GM15510 (cell line): ENCODE data around the gene A3GALT2.

Source experiments
- POLR2A ChIP-seq: IDR thresholded peaks from 3 replicates; pipeline ENCODE4 v1.6.1; 2011; ENCODE audit warnings: borderline replicate concordance; ENCODE audit not compliant: insufficient read length; ENCODE audit errors: extremely low read depth

A3GALT2 gene

DNA sequence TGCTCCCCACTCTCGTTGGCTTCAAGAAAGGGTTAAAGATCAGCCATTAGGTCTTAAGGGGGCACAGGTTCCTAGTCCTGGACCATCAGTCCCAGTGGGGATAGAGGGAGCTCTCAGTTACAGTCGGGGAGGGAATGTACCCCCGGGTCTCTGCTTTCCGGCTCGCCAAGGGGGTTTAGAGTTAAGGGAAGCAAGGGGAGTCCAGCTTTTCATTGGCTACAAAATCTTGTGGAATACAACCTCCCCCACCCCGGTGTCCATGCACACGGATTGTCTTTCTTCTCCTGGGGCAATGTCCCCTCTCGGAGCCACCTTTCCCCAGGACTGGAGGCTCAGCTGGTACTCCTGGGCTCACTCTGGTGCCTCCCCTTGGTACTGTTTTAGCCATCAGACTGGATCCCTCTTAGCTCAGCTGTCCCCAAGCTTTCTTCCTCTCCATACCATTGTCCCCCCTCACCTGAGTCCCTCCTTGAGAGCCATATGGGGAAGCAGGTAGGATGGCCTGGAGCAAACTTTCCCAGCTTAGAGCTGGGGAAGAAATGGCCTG is at the start of gene A3GALT2:
Gene A3GALT2, minus strand, starts transcription at position 480 of the 547 bp plus-strand sequence. Its CDS starts 0 bp downstream, at position 480.
- TF ChIP-seq POLR2A, result no peak

DNA sequence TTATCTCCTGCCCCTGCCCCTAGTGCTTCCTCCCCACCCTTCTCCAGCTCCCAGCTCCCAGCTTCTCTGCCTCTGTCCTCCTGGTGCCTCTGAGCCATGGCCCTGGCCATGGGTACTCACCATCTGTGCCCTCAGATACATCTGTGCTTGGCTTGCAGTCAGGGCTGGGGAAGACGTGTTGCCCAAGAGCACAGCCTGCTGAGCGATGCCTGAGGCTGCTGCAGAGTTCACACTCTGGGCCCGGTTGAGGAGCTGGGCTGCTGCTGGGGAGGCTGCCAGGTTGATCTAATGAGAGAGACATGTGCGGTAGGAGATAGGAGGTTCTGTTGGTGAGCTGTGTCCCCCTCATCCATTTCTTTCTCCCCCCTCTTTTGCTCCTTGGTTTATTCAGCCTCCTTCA is 49.4 kb upstream of the A3GALT2 start:
- no peak for TF ChIP-seq POLR2A

DNA sequence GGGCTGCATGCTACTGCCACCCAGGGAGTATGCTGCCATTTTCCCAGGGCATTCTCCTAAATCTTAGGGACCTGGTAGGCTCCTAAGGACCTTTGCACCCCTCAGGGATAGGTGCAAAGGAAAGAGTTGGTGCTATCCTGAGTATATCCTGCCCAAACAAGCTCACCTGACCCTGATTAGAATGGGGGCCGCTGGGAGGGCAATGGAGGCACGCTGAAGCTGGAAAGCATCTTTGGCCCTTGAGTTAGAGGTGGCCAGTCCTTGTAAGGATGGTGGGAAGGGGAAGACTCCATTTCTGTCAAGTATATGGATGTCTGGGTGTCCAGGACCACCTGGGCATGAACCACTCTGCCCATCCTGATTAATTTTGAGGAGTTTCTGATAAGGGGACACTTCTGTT is 48.9 kb upstream of the A3GALT2 start:
- TF ChIP-seq POLR2A, result no peak

DNA sequence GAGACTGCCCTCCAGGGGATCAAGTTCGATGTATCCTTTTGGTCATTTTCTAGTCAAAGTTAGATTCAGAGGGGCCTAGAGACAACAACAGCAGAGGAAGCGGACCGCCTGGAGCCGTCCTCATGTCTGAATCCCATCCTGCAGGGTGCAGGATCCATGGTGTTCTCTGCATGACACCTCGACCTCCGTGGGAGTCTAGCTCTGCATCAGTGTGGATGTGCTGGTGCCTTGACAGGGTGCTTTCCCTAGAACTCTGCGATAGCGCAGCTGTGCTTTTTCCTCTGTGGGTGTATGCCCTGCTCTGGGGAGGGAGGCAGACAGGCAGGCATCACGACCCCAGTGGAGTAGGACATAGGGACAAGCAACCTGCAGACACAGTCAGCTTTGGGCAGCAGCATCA is 48.2 kb upstream of the A3GALT2 start:
- TF ChIP-seq POLR2A, result no peak

DNA sequence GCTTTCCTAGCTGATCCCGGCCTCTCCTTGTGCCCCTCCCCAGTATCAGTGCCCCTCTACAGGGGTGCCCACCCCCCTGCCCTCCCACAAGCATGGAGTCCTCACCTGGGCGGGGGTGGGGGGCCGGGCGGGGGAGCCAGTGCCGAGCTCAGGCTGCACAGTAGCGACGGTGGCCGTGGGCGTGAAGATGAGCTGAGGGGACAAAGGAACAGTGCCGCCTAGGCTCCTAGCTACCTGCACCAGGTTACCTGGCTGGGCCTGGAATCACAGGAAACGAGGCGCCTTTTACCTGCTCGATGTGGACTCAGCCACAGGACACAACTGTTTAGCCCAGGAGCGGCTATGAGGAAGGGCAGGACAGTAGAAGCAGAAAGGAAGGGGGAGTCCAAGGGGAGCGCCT is 47.5 kb upstream of the A3GALT2 start:
- TF ChIP-seq POLR2A, result no peak

DNA sequence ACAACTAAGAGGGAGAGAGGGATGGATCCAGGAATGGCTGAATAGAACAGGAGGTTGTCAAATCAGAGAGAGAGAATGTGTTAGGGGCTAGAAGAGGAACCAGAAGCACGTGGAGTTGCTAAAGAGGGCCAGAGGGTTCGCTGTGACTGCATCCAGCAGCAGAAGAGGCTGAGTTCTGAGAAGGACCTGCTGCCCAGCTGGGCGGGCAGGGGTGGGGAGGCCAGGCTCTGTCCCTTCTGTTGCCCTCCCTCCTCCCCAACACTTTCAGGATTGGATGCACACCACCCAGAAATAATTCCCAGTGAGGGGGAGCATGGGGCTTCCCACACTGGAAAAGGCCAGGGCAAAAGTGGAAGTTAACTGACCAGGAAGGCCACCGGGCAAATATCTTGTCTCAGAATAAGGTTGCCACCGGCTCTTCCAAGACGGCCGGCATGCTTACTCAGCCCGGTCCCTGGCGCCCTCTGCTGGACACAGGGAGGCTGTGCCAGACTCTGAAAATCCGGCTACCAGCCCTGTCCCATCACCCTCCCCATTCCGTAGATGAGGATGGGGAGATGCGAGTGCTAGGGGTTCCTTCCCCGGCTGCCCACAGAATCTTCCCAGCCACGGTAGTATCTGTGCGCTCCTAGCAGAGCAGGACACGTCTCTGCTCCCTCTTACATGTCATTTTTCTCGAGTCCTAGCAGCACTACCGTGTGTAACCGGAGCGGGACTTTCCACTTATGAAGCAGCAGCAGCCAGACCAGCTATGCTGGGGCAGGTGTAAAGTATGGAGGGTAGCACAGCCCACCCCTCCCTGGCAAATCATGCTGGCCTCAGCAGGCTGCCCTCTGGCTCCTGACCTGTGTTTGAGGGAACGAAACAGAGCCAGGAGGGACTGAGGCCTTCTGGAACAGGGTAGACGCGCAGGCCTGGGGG is 46.8 kb upstream of the A3GALT2 start:
- TF ChIP-seq POLR2A, result no peak

DNA sequence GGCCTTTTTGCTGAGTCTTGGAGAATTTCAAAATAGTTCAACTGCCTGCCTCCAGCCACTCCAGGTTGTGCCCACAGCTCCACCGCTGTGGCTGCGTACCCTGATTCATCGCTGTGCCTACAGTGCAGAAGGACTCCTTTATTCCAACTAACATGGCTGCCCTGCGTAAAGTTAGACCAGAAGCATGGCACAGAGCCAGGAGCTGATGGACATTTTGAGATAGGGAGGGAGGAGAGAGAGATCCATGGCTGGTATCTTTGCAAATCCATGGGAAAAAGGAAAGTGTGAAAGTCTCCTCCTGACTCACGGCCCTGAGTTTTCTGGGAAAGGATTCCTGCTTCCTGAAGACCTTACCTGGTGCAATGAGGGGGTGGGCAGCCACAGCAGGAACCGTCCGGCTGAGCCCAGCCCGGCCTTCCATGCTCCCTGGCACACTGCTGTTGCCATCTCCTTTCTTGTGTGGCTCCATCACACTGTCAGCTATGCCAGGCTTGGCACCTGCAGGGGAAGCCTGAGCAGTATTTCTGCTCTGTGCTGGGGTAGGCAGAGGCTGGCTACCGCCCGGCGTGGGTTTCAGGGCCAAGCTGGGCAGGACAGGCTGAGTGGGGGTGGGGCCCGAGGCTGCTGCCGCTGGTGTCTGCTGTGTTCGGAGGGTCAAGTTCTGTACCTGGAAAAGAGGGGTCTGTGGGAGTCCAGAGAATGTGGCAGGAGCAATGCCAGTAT is 46.0 kb upstream of the A3GALT2 start:
- no peak for TF ChIP-seq POLR2A

DNA sequence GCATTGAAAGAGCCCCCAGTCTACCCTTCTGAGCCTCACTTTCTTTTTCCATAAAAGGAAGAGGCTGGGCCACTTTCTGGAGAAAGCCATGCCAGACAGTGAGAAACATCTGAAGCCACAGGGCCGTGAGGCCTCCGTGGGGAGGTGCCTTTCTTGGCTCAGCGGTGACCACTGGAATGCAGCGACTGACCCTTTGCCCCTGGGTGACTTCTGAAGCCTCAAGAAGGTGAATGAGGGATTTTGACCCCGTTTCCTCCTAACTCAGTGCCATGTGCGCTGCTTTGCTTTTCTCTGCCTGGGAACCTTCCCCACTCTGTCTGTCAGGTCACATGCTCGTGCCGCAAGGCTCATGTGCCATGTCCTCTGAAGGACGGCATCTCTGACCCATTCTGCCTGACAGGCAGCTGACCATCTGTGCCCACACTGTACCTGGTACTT is 44.7 kb upstream of the A3GALT2 start:
- no peak for TF ChIP-seq POLR2A

DNA sequence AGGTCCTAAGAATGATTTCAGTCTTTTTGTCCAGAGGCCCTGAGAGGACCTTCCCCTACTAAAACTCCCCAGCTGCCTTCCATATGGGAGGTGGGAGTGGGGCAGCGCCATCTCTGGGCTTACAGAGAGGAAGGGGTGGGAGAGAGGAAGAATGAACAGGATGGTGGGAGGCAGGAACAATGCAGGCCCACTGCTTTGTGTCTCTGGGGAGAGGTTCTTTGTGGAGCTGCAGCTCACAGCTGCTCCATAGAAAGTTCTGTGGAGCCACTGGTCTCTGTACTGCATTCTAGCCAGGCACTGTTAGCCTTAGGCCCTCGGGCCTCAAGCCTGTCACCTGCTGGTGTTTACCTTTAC is 43.6 kb upstream of the A3GALT2 start:
- TF ChIP-seq POLR2A, result no peak

DNA sequence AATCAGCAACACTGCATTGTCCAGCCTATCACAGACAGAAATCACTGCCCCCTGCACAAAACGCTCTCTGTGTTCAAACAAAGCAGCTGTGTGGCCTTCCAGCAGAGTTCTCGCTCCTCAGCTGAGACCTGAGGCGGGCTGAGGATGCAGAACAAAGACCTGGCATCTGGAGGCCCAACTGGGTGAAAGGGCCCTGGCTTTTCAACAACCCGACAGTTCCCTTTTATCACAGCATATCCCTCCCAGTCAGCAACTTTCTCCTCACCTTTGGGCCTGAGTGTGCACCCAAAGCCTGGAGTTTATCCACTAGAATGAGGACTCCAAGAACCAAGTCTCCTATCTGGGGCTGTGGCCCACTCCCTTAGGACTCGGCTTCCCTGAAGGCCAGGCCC is 42.6 kb upstream of the A3GALT2 start:
- no peak for TF ChIP-seq POLR2A

DNA sequence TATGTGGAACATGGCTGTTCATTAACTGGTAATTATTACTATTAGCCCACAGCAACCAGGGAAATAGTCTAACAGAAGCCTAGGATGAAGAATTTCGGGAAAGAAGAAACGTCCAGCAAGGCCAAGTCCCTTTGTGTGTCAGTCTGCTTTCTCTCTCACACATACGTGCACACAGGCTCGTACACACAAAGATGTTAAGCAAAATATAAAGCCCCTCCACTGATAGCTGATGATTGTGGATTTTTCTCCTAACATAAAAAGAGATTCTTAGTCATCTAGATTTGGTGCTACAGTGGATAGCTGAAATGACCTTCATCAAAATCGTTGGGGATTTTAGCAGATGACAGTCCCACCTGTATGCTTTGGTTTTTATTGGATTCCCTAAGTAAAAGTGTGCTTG is 42.1 kb upstream of the A3GALT2 start:
- TF ChIP-seq POLR2A, result no peak

DNA sequence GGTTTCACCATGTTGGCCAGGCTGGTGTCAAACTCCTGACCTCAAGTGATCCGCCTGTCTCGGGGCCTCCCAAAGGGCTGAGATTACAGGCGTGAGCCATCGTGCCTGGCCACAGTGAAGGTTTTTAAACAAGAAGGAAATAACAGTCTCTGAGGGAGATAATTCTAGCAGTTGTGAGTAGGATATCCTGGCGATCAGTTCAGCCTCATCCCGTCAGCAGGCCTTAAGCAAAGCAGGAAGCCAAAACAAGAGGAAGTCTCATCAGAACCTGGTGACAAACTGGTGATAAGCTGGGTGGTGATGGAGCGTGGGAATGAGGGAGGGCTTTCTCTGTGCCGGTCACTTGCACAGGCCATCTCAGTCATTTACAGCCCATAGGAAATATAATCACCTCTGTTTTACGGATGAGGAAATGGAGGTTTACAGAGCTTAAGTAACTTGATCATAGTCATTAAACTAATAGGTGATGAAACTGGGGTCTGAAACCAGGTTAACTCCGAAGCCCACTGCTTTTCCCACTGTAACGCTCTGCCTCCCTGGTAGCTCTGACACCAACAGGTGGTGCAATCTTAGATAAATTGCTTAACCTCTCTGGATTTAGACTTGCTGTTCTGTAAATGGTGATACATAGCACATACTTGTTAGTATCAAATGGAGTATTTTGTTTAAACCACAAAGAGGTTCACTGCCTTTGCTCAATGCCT is 40.8 kb upstream of the A3GALT2 start:
- TF ChIP-seq POLR2A, result no peak

DNA sequence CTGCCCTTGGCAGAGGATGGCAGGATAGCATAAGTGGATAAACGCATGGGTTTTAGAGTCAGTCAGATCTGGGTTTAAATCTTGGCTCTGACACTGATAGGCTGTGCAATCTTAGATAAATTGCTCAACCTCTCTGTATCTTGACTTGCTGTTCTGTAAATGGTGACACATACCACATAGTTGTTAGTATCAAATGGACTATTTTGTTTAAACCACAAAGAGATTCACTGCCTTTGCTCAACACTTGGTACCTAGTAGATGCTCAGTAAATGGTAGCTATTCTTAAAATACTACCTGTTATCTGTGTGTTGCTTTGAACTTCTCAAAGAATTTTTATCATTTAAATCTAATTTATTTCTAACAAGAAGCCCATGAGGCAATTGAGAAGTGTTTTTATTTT is 39.5 kb upstream of the A3GALT2 start:
- no peak for TF ChIP-seq POLR2A

DNA sequence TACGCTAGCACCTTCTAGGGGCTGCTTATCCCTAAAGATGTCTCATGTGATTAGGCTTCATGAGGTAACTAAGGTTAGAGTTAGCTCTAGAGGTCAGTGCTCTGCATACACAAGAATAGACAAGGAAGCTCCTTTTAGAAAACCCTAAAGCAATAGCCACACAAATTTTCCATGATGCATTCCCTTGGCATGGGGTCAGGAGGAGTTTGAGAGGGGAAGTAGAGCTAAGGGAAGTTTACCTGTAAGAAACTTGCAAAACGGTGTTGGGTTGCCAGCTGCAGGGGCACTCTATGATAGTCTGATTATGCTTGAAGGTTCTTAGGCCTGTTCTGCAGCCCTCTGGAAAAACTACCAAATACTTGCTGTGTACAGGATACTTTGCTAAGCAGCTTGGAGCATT is 39.0 kb upstream of the A3GALT2 start:
- TF ChIP-seq POLR2A, result no peak
